CD4-positive, alpha-beta T cell (primary cell): Measurements from ENCODE around the gene PRKCA. TPM values are rescaled to one million over a fixed set of nuclear protein-coding genes. Genes with fewer than 3 reads are reported as not detected.

ENCODE experiments used
- ATAC-seq: fragments of 200-7000 bp; cut with Tn5 transposase; one replicate; pipeline ENCODE4 v1.10.0; 2022; ENCODE audit warnings: mild to moderate bottlenecking; ENCODE audit not compliant: poor library complexity
- CTCF ChIA-PET: fragments of 350-600 bp; sonication (Branson Sonifier 250); formaldehyde crosslinking; loops from one replicate; lab custom pipeline; 2021; ENCODE audit warnings: antibody characterized with exemption, inconsistent platforms; lab: Charles Lee
- POLR2A ChIA-PET: fragments of 350-600 bp; sonication (Branson Sonifier 250); formaldehyde crosslinking; loops from one replicate; lab custom pipeline; 2021; ENCODE audit warnings: antibody characterized with exemption, inconsistent platforms; lab: Charles Lee
- DNase-seq, 14 experiments: peaks; one replicate each; pipeline ENCODE4 v3.0.0-alpha.2; 2013 to 2020; ENCODE audit warnings: mixed read lengths in 2 of 14
- H3K27ac ChIP-seq, 2 donors: one replicate each; pipeline versions ENCODE4 v1.5.1 to v1.7.0; 2013; ENCODE audit warnings: low read length in 2 of 2, low read depth in 1 of 2, mild to moderate bottlenecking in 1 of 2
- H3K27me3 ChIP-seq, 2 experiments: 1 replicate in 1 of 2; 2 replicates in 1 of 2; pipeline versions ENCODE4 v1.6.1 to v1.7.0; 2013; ENCODE audit warnings: low read length in 2 of 2, control low read depth in 1 of 2, mild to moderate bottlenecking in 1 of 2, moderate library complexity in 1 of 2; ENCODE audit not compliant: insufficient read depth in 2 of 2, control insufficient read depth in 1 of 2
- H3K36me3 ChIP-seq: one replicate; pipeline ENCODE4 v1.6.1; 2013; ENCODE audit warnings: low read length, control low read depth; ENCODE audit not compliant: insufficient read depth
- H3K4me1 ChIP-seq: one replicate; pipeline ENCODE4 v1.6.1; 2013; ENCODE audit warnings: low read length, control low read depth; ENCODE audit not compliant: insufficient read depth
- H3K4me3 ChIP-seq: one replicate; pipeline ENCODE4 v1.5.1; 2013; ENCODE audit warnings: mild to moderate bottlenecking, low read length, moderate library complexity
- H3K9me3 ChIP-seq, 2 experiments: 1 replicate in 1 of 2; 2 replicates in 1 of 2; pipeline versions ENCODE4 v1.6.1 to v1.7.0; 2013; ENCODE audit warnings: low read length in 2 of 2, mild to moderate bottlenecking in 2 of 2, control low read depth in 1 of 2, moderate library complexity in 1 of 2; ENCODE audit not compliant: control insufficient read depth in 1 of 2, insufficient read depth in 1 of 2
- H3K27ac Mint-ChIP-seq: one replicate; pipeline ENCODE4 v1.8.0; 2020; ENCODE audit warnings: mixed read lengths
- H3K27me3 Mint-ChIP-seq: one replicate; pipeline ENCODE4 v1.8.0; 2021; ENCODE audit warnings: mixed read lengths
- H3K36me3 Mint-ChIP-seq: one replicate; pipeline ENCODE4 v1.8.0; 2021; ENCODE audit warnings: low read depth, mixed read lengths
- H3K4me1 Mint-ChIP-seq: one replicate; pipeline ENCODE4 v1.8.0; 2021; ENCODE audit warnings: low read depth, mixed read lengths
- H3K4me3 Mint-ChIP-seq: one replicate; pipeline ENCODE4 v1.8.0; 2020; ENCODE audit warnings: mild to moderate bottlenecking, mixed read lengths
- H3K9me3 Mint-ChIP-seq: one replicate; pipeline ENCODE4 v1.8.0; 2020; ENCODE audit warnings: mixed read lengths
- CTCF ChIP-seq: fragments of 200-600 bp; IDR thresholded peaks from one replicate; pipeline ENCODE4 v1.8.0; 2022; ENCODE audit warnings: antibody characterized with exemption, mild to moderate bottlenecking
- intact Hi-C, 2 experiments: fragments of 100-400 bp; cut with DNase I in 1 of 2; cut with micrococcal nuclease in 1 of 2; formaldehyde crosslinking; loops; one replicate each; pipeline versions ENCODE4 v1.15.1 to v1.9.0; 2023 to 2025; cut with DNase I, micrococcal nuclease
- total RNA-seq, 174 experiments: library from RNA in 2 of 174; stranded (reverse) in 2 of 174; gene quantifications; one replicate each; pipeline ENCODE4 v1.2.3 and lab custom pipeline; 2021 to 2026

The PRKCA gene
- total RNA-seq, 2 experiments from 2014 or later = 84.8 to 88.6 TPM

- peaks cover 85% of the 10 kb centered on the region for H3K36me3 Mint-ChIP-seq
- H3K36me3 ChIP-seq = peaks cover 35% of the 10 kb centered on the region
- no peak for DNase-seq
- intact Hi-C loops = no loop called here
- no peak for TF ChIP-seq CTCF
- H3K27ac ChIP-seq = no peak overlapping the region
- H3K27ac Mint-ChIP-seq = no peak overlapping the region
- no peak overlapping the region for H3K4me3 ChIP-seq
- ChIA-PET POLR2A (no interaction called here), CTCF (no interaction called here)
- H3K4me1 ChIP-seq = no peaks in the 10 kb centered on the region
- no peak for ATAC-seq
- no peaks in the 10 kb centered on the region for H3K9me3 Mint-ChIP-seq
- H3K27me3 Mint-ChIP-seq = no peaks in the 10 kb centered on the region
- H3K9me3 ChIP-seq = no peaks in the 10 kb centered on the region
- no peak overlapping the region for H3K4me3 Mint-ChIP-seq
- no peaks in the 10 kb centered on the region for H3K4me1 Mint-ChIP-seq
- no peaks in the 10 kb centered on the region for H3K27me3 ChIP-seq
Observed at GRCh38 chr17:66775881-66776400, 473.5 kb downstream of the PRKCA start.

GRCh38 chr17:66776999-66777688 is 474.7 kb downstream of the PRKCA start:
- Histone ChIP-seq H3K36me3 (peaks cover 37% of the 10 kb centered on the region), H3K27ac (no peak overlapping the region), H3K9me3 (no peaks in the 10 kb centered on the region), H3K27me3 (no peaks in the 10 kb centered on the region), H3K4me3 (no peak overlapping the region), H3K4me1 (no peaks in the 10 kb centered on the region)
- CTCF ChIA-PET = no interaction called here
- no peak for DNase-seq
- no peaks in the 10 kb centered on the region for H3K4me1 Mint-ChIP-seq
- ATAC-seq = no peak
- H3K9me3 Mint-ChIP-seq = no peaks in the 10 kb centered on the region
- POLR2A ChIA-PET = interaction anchor here (0.6 kb wide), 1 partner anchor 1493 kb away, joined by 3 read pairs; no protein-coding TSS in a partner anchor
- H3K27ac Mint-ChIP-seq = no peak overlapping the region
- intact Hi-C loops = no loop called here
- H3K4me3 Mint-ChIP-seq = no peak overlapping the region
- H3K27me3 Mint-ChIP-seq = no peaks in the 10 kb centered on the region
- peaks cover 87% of the 10 kb centered on the region for H3K36me3 Mint-ChIP-seq
- TF ChIP-seq CTCF = no peak

- ATAC-seq (no peak), DNase-seq (no peak)
- H3K27me3 ChIP-seq = no peaks in the 10 kb centered on the region
- ChIA-PET CTCF (no interaction called here), POLR2A (no interaction called here)
- no peak overlapping the region for H3K27ac Mint-ChIP-seq
- intact Hi-C loops = no loop called here
- no peak overlapping the region for H3K4me3 Mint-ChIP-seq
- no peaks in the 10 kb centered on the region for H3K4me1 ChIP-seq
- no peak overlapping the region for H3K4me3 ChIP-seq
- peaks cover 86% of the 10 kb centered on the region for H3K36me3 Mint-ChIP-seq
- H3K27ac ChIP-seq = no peak overlapping the region
- no peaks in the 10 kb centered on the region for H3K4me1 Mint-ChIP-seq
- H3K27me3 Mint-ChIP-seq = no peaks in the 10 kb centered on the region
- TF ChIP-seq CTCF = no peak
- H3K9me3 ChIP-seq = no peaks in the 10 kb centered on the region
- H3K36me3 ChIP-seq = peaks cover 40% of the 10 kb centered on the region
- no peaks in the 10 kb centered on the region for H3K9me3 Mint-ChIP-seq
Observed at GRCh38 chr17:66777689-66778225, 475.3 kb downstream of the PRKCA start.
